ENCODE data around the gene FBXL17.

Gene FBXL17

DNA sequence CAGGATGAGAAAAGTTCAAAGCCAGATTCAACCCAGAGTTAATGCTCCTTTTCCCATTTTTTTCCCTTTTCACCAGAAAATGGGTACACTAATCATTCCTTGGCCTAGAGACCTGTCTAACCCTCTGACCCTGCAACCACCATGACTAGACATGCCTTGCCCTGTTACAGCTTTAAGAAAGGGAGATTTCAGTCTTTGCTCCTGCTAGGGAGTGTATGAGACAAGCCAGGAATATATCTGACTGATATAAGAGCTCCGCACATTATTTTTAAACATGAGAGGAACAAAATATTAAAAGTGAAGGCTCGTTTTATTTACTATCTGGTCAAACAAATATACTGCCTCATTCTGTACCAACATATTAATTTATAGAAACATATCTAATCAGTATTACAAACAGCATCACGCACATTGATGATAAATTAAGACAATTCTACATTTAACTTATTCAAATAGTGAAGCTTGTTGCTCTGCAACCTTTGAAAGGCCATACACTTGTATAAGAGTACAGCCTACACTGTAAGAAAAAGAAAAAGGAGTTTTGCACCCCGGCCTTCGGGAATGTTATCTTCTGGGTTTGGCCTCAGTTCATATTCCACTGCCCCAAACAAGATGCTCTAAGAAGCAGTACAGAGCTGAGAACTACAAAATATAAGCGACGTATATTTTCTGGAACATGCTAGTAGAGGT is 132.7 kb downstream of the FBXL17 start:
- DNase-seq (ENCODE audit: low spot score) = no peak

DNA sequence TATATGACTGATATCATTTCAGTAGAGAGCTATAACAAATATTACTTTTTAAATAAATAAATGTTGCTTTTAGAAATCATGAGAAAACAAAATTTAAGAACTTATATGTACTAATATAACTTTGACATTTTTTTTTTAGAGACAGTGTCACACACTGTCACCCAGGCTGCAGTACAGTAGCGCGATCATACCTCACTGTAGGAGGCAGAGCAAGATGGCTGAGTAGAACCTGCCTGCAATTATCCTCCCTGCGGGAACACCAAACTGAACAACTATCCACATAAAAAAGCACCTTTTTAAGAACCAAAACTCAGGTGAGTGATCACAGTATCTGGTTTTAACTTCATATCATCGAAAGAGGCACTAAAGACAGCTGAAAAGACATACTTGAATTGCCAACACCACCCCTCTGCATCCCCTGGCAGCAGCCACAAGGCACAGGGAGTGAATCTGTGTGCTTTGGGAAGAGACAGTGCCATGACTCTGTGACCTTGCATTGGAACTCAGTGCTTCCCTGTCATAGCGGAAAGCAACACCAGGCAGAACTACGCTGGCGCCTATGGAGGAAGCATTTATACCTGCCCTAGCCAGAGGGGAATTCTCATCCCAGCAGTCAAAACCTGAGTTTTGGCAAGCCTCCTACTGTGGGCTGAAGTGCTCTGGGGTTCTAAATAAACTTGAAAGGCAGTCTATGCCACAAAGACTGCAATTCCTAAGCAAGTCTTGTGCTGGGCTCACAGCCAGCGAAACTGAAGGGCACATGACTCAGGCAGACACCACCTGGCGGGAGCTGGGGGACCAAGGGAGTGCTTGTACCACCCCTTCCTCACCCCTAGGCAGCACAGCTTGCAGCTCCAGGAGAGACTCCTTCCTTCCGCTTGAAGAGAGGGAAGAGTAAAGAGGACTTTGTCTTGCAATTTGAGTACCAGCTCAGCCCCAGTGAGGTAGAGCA is 142.7 kb downstream of the FBXL17 start:
- DNase-seq (ENCODE audit: low spot score) = no peak

DNA sequence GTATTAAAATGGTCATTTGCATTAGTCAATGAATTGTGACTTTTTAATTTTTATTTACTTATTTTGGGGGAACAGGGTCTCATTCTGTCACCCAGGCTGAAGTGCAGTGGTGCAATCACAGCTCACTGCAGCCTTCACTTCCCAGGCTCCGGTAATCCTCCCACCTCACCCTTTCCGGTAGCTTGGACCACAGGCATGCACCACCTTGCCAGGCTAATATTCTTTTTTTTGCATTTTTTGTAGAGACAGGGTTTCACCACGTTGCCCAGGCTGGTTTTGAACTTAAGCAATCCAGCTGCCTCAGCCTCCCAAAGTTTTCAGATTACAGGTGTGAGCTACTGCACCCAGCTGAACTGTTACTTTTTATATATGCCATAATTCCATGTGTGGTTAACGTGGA is 143.4 kb downstream of the FBXL17 start:
- DNase-seq (ENCODE audit: low spot score) = no peak

DNA sequence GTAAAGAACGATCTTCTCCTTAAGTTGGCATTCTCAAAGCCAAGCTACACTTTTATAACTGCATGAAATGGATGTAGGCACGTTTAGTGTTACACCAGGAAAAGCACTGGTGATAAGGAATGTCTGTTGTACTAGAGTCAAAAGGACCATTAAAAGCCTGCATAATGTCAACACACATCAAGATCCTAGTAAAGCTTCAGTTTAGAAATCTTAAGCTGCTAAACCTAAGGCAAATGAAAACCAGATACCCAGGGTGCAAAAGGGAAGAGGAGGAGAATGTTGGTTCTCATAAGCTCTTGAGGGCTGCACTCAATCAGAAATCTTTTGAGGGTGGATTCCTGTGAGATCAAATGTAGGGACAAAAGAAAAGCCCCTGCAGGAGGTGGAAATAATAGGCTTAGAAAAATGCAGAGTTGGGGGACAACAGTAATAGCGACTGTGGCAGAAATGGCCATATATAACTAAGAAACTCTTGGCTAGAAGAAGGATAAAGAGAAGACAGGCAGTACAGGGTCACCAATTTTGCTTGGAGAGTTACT is 148.2 kb downstream of the FBXL17 start:
- DNase-seq (ENCODE audit: low spot score) = no peak

DNA sequence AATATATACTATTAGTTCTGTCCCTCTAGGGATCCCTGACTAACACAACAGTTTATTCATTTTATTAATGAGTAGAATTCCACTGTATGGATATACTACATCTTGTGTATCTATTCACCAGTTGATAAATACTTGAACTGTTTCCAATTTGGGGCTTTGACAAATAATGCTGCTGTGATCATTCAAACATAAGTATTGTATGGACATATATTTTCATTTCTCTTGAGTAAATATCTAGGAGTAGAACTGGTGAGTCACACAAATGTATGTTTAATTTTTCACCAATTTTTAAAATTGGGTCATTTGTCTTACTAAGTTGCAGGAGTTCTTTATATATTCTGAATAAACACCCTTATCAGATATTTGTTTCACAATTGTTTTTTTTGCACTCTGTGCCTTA is 149.1 kb downstream of the FBXL17 start:
- no peak for DNase-seq (ENCODE audit: low spot score)

DNA sequence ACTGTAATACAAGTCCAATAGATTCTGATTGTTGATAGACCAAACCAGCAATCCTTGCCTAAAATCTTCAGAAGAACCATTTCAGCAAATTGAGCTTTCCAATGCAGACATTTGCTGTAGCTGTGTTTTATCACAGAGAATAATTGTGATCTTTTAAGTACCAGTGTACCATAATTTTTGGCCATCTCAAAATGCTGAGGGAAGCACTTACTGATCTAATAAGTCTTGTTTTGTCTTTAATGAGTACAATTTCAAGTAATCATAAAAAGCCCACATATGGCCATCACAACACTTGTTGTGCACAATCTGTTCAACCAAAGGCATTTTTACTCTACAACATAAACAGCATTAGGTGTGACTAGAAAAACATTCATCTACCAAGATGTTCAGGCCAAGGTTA is 159.9 kb downstream of the FBXL17 start:
- DNase-seq (ENCODE audit: low spot score) = no peak

DNA sequence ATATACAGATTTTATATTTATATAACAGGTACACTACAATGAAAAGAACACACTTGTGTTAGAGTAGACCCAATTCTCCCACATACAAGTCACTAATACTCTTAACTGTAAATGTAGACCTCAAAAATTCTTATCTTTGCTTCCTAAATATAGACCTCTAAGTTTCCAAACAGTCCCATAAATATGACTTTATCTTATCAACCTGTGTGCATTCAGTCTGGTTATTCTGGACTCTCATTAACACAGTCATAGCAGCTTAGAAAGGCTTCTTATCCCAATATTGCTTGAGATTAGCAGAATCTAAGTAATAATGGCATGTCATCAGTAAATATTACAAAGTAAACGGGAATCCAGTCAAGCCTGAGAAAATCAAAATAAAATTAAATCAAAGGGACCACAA is 161.1 kb downstream of the FBXL17 start:
- DNase-seq (ENCODE audit: low spot score) = no peak

DNA sequence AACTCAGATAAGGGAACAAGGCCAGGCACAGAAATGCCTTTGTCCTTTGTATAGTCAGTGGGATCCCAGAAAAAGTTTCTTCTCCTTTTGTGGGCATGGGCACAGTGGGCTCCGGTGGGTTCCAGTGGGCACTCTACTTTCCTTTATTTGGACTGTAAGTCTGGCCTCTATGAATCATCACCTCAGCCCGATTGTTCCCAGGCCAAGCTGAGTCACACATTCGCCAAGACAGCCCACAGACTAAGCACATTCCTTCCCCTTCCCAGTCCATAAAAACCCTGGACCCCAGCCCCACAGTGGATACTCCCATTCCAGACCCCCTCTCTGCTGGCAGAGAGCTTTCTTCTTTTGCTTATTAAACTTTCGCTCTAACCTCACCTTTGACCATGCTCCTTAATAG is 165.0 kb downstream of the FBXL17 start:
- peak; percentile 37 for DNase-seq (ENCODE audit: low spot score)

DNA sequence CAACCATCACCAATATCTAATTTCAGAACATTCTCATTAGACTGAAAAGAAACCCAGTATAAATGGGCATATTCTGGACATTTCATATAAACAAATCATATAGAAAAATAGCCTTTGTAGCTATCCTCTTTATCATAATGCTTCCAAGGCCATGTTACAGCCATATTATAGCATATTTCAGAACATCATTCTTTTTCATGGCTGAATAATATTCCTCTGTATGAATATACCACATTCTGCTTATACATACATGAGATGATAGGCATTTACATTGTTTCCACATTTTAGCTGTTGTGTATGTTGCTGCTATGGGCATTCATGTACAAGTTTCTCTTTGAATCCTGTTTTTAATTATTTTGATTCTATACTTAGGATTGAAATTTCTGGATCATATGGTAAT is 167.0 kb downstream of the FBXL17 start:
- no peak for DNase-seq (ENCODE audit: low spot score)

DNA sequence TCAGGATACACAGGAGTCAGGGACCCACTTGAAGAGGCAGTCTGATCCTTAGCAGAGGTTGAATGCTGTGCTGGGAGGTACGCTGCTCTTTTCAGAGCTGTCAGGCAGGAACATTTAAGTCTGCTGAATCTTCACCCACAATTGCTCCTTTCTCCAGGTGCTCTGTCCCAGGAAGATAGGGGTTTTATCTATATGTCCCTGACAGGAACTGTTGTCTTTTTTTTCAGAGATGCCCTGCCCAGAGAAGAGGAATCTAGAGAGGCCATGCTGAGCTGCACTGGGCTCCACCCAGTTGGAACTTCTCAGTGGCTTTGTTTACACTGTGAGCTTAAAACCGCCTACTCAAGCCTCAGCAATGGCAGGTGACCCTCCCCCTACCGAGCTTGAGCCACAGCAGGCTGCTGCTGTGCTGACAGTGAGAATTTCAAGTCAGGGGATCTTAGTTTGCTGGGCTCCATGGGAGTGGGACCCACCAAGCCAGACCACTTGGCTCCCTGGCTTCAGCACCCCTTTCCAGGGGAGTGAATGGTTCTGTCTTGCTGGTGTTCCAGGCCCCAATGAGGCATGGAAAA is 169.0 kb downstream of the FBXL17 start:
- peak; percentile 28 for DNase-seq (ENCODE audit: low spot score)

DNA sequence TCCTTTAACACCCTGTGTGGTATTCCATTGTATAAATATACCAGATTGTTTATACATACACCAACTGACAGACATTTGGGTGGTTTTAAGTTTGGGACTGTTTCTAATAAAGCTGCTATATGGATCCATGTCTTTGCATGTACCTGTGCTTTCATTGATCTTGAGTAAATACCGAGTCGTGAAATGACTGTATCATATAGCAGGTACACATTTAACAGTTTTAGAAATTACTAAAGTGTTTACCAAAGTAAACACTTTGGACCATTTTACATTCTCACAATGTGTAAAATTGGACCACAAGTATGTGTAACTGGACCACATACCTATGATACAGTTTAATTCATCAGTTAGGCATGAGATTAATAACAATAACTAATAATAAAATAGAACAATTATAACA is 175.2 kb downstream of the FBXL17 start:
- no peak for DNase-seq (ENCODE audit: low spot score)

DNA sequence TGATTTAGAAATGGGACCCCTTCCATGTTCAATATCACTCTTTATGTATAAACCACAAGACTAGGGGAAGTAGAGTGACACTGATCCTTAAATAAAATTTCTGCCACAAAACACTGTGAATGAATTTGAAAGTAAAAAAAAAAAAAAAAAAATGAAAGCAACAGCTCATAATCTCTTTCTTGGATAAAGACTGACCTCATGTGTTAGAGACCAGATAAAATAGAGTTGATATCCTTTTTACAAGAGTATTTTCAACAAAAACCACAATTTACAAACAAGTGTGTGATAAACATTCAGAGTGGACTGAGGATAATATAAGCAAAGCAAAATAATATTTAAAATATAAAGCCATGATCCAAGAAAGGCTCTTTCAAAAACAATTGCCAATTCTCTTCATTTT is 180.2 kb downstream of the FBXL17 start:
- DNase-seq (ENCODE audit: low spot score) = no peak

DNA sequence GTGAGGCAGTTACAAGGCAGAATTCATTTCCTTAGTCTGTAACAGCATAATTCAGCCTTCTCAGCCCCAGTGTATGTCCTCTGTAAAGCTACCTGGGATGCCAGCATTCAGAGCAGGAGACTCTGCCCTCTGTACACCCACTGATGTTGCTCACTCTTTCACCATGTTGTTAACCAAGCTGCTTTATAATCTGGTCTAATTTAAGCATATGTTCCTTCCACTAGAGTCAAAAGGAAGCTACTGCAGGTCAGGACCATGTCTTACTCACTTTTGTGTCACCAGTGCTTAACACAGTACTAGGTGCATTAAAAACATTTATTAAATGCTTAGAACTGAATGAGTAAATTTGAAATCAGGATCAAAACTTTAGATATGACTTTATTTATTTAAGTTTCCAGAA is 185.6 kb downstream of the FBXL17 start:
- DNase-seq (ENCODE audit: low spot score) = no peak

DNA sequence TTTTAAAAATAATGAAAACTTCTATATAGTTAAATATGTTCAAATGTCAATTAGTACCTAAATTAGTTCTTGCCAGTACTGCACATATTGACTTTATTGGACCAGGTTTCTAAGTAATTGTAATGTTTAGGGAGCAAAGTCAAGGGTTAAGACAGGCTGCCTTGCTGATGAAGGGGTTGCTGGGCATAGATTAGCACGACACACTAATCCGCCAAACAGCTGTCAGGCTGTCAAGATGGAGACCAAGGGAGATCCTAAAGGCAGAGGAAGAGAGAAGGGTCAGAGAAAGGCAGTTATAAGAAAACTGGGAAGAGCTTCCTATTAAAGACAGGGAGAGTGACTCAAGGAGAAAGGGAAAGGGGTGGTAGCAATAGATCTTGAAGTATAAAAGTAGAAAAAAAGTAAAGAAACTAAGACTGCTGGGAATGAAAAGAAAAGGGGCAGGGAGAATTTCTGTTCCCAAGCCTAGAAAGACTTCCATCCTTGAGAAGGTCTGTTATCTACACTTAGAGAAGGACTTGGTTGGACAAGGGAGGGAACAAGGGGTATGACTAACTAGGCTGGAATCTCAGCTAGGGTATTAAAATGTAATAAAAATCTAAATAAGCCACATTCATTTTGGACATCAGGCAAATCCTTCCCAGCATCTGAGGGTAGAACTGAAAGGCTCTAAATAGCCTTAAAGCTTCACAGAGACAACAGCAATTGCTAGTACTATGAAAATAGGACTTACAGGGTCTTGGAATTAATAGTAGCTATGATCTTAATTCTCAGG is 188.7 kb downstream of the FBXL17 start:
- DNase-seq (ENCODE audit: low spot score) = peak; percentile 49

DNA sequence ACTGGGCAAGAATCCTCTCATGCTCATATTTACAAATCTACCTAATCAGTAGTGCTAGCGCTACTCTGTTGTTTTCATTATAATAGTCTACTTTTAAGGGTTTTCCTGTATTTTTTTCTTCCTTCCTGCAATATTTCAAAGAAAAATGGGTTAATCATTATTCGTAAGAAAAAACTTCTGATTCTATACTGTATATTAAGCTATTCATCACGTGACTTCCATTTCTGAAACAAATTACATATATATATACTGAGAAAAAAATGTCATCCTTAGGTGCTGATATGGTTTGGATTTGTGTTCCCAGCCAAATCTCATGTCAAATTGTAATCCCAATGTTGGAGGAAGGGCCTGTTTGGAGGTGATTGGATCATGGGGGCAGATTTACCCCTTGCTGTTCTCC is 197.0 kb downstream of the FBXL17 start:
- DNase-seq (ENCODE audit: low spot score) = no peak

DNA sequence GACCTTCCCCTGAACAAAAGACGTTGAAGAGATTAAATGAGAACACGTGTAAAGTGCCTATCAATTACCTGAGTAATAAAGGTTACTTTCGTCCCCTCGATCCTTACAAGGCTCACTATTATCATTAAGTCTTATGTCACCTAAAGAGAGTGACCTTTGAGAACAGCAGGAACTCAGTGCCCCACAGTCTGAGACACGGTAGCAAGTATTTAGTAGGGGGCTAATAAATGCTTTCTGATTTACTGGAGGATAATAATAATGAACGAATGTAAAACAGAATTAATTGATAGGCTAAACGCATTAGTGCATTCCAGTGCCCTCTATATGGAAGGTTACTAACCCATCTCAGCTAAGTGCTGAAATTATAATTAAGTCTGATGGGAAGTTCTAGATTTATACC is 199.9 kb downstream of the FBXL17 start:
- no peak for DNase-seq (ENCODE audit: low spot score)

DNA sequence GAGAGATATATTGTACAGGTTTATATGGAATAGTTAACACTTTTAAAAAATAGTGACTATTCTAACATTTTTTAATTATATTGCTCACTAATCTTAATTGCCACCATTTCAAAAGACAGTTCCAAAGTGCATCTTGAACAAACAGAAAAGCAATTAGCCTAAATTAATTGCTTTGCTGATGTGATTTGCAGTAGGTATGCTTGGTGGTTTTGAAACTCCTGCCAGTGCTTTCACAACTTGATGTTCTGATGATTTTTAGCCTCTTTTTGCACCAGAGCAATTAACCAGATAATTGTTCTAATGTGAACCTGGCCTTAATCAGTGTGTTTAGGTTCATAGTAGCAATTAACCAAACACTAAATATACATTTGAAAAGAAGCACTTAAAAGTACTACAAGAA is 207.6 kb downstream of the FBXL17 start:
- no peak for DNase-seq (ENCODE audit: low spot score)

DNA sequence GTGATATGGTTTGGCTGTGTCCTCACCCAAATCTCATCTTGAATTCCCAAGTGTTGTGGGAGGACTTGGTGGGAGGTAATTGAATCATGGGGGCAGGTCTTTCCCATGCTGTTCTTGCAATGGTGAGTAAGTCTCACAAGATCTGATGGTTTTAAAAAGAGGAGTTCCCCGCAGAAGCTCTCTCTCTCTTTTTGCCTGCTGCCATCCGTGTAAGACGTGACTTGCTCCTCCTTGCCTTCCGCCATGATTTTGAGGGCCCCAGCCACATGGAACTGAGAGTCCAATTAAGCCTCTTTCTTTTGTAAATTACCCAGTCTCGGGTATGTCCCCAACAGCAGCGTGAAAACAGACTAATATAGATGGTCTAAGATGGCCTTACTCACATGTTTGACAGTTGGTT is 210.1 kb downstream of the FBXL17 start:
- DNase-seq (ENCODE audit: low spot score) = no peak

DNA sequence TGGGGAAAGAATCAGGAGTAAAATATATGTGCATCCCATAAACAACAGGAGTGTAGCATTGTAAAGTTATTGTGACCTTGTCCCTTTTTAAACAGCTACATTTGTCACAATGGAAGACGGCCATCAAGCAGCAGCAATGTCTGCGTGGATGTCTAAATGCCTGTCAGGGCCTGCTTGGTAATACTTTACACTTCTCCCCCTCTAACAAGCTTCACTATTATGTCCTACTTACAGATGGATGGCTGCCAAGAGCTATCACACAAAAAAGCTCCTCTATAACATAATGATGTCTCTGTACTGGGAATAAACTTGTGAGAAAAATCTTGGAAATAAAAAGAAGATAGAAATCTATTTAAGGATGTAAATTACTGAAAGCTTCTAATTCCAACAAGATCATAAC is 213.0 kb downstream of the FBXL17 start:
- DNase-seq (ENCODE audit: low spot score) = no peak

DNA sequence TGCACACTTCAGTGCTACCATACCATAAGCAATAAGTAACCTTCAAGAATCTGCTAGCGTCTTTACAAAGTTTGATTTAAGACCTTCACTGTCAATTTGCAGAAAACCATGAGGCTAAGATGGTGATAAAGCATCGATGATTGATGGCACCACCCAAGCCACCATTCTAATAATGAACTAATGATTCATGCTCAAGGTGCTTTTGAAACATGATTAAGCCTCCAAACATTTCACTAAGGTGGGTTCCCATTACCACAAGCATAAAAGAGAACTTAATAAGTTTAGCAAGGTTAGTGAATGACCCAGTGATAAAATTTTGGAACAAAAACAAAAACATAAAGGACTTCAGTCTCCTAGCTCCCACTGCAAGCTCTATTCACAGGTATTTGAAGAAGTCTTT is 214.7 kb downstream of the FBXL17 start:
- peak; percentile 79 for DNase-seq (ENCODE audit: low spot score)

DNA sequence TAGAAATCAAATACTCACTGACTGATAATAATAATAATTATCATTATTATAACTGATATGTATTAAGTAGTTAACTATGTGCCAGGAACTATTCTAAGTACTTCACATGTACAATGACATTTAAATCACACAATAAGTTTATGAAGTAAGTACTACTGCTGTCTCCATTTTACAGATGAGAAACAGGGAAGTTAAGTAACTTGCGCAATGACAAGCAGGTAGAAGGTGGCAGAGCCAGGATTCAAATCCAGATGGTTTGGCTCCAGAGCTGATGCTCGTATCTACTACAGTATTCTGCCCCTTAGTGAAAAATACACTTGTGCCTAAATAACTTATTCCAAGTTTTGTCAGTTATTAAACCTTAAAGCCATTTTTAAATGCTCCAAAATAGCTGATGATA is 217.3 kb downstream of the FBXL17 start:
- no peak for DNase-seq (ENCODE audit: low spot score)

DNA sequence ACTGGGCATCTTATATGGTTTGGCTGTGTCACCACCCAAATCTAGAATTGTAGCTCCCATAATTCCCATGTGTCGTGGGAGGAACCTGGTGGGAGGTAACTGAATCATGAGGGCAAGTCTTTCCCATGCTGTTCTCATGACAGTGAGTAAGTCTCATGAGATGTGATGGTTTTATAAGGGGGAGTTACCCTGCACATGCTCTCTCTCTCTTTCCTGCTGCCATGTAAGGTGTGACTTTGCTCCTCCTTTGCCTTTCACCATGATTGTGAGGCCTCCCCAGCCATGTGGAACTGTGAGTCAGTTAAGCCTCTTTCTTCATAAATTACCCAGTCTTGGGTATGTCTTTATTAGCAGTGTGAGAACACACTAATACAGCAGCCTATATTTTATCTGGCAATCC is 229.0 kb downstream of the FBXL17 start:
- peak; percentile 22 for DNase-seq (ENCODE audit: low spot score)
